Endodermal cell (in vitro differentiated cells): ENCODE measurements around the gene TAS2R16. TPM values are rescaled to one million over a fixed set of nuclear protein-coding genes. Genes with fewer than 3 reads are reported as not detected.

Experiments used
- DNase-seq: peaks from one replicate; pipeline ENCODE4 v3.0.0-alpha.2; 2017
- H3K27ac ChIP-seq: 2 replicates; pipeline ENCODE4 v1.5.1; 2013; ENCODE audit warnings: mild to moderate bottlenecking, low read depth, low read length, moderate library complexity
- H3K27me3 ChIP-seq: 2 replicates; pipeline ENCODE4 v1.6.1; 2013; ENCODE audit warnings: mild to moderate bottlenecking, low read length, moderate library complexity; ENCODE audit not compliant: insufficient read depth, control insufficient read depth, poor library complexity, severe bottlenecking
- H3K36me3 ChIP-seq: 2 replicates; pipeline ENCODE4 v1.7.0; 2013; ENCODE audit warnings: mild to moderate bottlenecking, low read length, moderate library complexity; ENCODE audit not compliant: control insufficient read depth, insufficient read depth
- H3K4me1 ChIP-seq: one replicate; pipeline ENCODE4 v1.7.0; 2013; ENCODE audit warnings: low read length; ENCODE audit not compliant: control insufficient read depth, insufficient read depth
- H3K4me3 ChIP-seq: 2 replicates; pipeline ENCODE4 v1.5.1; 2013; ENCODE audit warnings: mild to moderate bottlenecking, low read length, moderate library complexity
- H3K9ac ChIP-seq: 2 replicates; pipeline ENCODE4 v1.6.1; 2013; ENCODE audit warnings: mild to moderate bottlenecking, low read length, moderate library complexity; ENCODE audit not compliant: poor library complexity, severe bottlenecking; ENCODE audit errors: extremely low read depth
- H3K9me3 ChIP-seq: 2 replicates; pipeline ENCODE4 v1.6.1; 2013; ENCODE audit warnings: mild to moderate bottlenecking, low read length, moderate library complexity; ENCODE audit not compliant: control insufficient read depth
- H3K27ac Mint-ChIP-seq: 2 replicates; pipeline ENCODE4 v1.8.0; 2020; ENCODE audit warnings: mixed read lengths
- H3K27me3 Mint-ChIP-seq: 2 replicates; pipeline ENCODE4 v1.8.0; 2021; ENCODE audit warnings: mild to moderate bottlenecking, mixed read lengths; ENCODE audit not compliant: insufficient read depth
- H3K36me3 Mint-ChIP-seq: 2 replicates; pipeline ENCODE4 v1.8.0; 2020; ENCODE audit warnings: low read depth, mixed read lengths
- H3K4me1 Mint-ChIP-seq: 2 replicates; pipeline ENCODE4 v1.8.0; 2020; ENCODE audit warnings: mixed read lengths
- H3K4me3 Mint-ChIP-seq: 2 replicates; pipeline ENCODE4 v1.8.0; 2020; ENCODE audit warnings: mild to moderate bottlenecking, moderate library complexity, mixed read lengths
- H3K9me3 Mint-ChIP-seq: 2 replicates; pipeline ENCODE4 v1.8.0; 2020; ENCODE audit warnings: mild to moderate bottlenecking, mixed read lengths
- WGBS, 2 experiments: methylation state at CpG; one replicate each; pipeline versions ENCODE4 v1.1.5 to v1.1.7; 2013; ENCODE audit warnings: missing lambda C conversion rate in 2 of 2, mixed read lengths in 1 of 2; ENCODE audit not compliant: insufficient coverage in 1 of 2, insufficient read length in 1 of 2; 5-methylcytosine and 5-hydroxymethylcytosine counted together
- long read RNA-seq, 4 experiments: library from polyadenylated mRNA in 2 of 4; library from RNA in 1 of 4; library from capped mRNA in 1 of 4; stranded (forward) in 3 of 4; unstranded in 1 of 4; transcript quantifications; one replicate each; pipeline ENCODE4 v2.0.0, GENCODE V29; 2020 to 2021; ENCODE audit warnings: inconsistent platforms in 1 of 4
- polyA plus RNA-seq, 2 experiments: library from polyadenylated mRNA; stranded (reverse); fragments of 50-300 nt; gene quantifications; one replicate each; pipeline ENCODE4 v1.2.3, GENCODE V29; 2013
- total RNA-seq, 2 donors: library from RNA; stranded (reverse); fragmentation: NEBNext Ultra II Directional in 1 of 2; extraction: Animal tissue kit (Norgen Biotek cat#: 25700) in 1 of 2; gene quantifications; 2 replicates in 1 of 2; 3 replicates in 1 of 2; pipeline ENCODE4 v1.2.1, GENCODE V29; 2021
- TF ChIP-seq, protein P1 (sequence below): fragments of 200-600 bp; sonication (generic); conservative IDR thresholded peaks from 2 replicates; pipeline ENCODE4 v1.5.0; 2021; ENCODE audit warnings: antibody characterized with exemption, mild to moderate bottlenecking

TAS2R16 gene
- total RNA-seq: not detected
- not detected for polyA plus RNA-seq (2013, experiment 1 of 2)
- not detected for polyA plus RNA-seq (2013, experiment 2 of 2)
- long read RNA-seq, experiment 1: 0 reads
- long read RNA-seq, experiment 2: 0 reads
- long read RNA-seq, experiment 3: 0 reads
- long read RNA-seq, experiment 4: 0 reads

DNA sequence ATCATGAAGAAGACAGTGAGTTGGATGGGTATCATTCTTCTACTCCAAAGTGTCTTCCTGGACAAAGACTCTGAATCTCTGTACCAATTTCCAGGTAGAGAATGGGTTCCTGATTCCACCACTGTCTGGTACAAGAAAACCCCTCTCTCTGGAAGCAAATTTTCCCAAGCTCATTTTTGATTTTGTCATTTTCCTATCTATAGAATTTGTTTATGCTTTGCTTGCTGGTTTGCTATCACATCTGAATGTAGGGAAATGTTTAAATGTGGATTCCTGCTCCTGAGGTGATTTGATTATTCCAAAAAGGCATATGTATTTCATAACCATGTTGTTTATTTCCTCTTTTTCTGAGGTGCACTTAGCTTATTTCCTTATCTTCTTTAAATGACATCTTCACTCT, at the start of gene TAS2R16:
TAS2R16 (minus strand) TSS at position 101 of the 400 bp plus-strand sequence; CDS start at position 35, 66 bp downstream.
- Mint-ChIP-seq H3K4me1 (no peaks in the 10 kb centered on the region), H3K27ac (no peak within 1 kb of the TSS), H3K36me3 (no peaks in the 10 kb centered on the region), H3K27me3 (no peaks in the 10 kb centered on the region), H3K4me3 (no peak within 1 kb of the TSS), H3K9me3 (no peaks in the 10 kb centered on the region)
- no peaks in the 10 kb centered on the region for H3K4me1 ChIP-seq
- no peaks in the 10 kb centered on the region for H3K9me3 ChIP-seq
- no peaks in the 10 kb centered on the region for H3K27me3 ChIP-seq
- no peak for DNase-seq
- H3K9ac ChIP-seq: no peak within 1 kb of the TSS
- TF ChIP-seq, protein P1, sequence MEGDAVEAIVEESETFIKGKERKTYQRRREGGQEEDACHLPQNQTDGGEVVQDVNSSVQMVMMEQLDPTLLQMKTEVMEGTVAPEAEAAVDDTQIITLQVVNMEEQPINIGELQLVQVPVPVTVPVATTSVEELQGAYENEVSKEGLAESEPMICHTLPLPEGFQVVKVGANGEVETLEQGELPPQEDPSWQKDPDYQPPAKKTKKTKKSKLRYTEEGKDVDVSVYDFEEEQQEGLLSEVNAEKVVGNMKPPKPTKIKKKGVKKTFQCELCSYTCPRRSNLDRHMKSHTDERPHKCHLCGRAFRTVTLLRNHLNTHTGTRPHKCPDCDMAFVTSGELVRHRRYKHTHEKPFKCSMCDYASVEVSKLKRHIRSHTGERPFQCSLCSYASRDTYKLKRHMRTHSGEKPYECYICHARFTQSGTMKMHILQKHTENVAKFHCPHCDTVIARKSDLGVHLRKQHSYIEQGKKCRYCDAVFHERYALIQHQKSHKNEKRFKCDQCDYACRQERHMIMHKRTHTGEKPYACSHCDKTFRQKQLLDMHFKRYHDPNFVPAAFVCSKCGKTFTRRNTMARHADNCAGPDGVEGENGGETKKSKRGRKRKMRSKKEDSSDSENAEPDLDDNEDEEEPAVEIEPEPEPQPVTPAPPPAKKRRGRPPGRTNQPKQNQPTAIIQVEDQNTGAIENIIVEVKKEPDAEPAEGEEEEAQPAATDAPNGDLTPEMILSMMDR: no peak
- no peaks in the 10 kb centered on the region for H3K36me3 ChIP-seq
- H3K4me3 ChIP-seq: no peak within 1 kb of the TSS
- H3K27ac ChIP-seq: no peak within 1 kb of the TSS

- Mint-ChIP-seq H3K36me3 (peaks cover 2% of the 10 kb centered on the region), H3K9me3 (peaks cover 18% of the 10 kb centered on the region), H3K4me1 (no peaks in the 10 kb centered on the region), H3K27me3 (no peaks in the 10 kb centered on the region), H3K4me3 (no peak overlapping the region), H3K27ac (no peak overlapping the region)
- Histone ChIP-seq H3K9me3 (no peaks in the 10 kb centered on the region), H3K36me3 (no peaks in the 10 kb centered on the region), H3K9ac (no peak overlapping the region), H3K4me3 (no peak overlapping the region), H3K27me3 (no peaks in the 10 kb centered on the region), H3K27ac (no peak overlapping the region), H3K4me1 (no peaks in the 10 kb centered on the region)
- TF ChIP-seq, protein P1: no peak
- DNase-seq: no peak
Observed at GRCh38 chr7:123043642-123044041, 48.1 kb upstream of the TAS2R16 start.

DNA sequence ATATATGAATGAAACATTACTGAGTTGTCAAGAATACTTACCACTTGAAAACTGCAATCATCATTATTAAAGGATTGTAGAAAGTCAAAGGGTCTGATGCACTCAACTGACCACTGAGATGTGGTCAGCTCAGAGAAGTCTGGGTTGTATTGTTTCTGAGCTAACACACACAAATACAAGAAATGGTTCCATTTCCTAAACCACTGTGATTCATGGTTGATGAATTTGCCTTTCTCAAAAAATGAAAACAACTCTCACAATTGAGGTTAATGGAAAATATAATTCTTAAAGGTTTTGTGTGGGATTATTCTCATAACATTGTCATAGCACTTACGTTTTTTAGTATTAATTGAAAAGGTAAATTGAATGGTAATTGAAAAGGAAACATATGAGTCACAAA, 45.6 kb upstream of the TAS2R16 start:
- no peak overlapping the region for H3K4me3 ChIP-seq
- H3K27me3 ChIP-seq: no peaks in the 10 kb centered on the region
- no peak overlapping the region for H3K4me3 Mint-ChIP-seq
- H3K9me3 ChIP-seq: no peaks in the 10 kb centered on the region
- H3K9me3 Mint-ChIP-seq: no peaks in the 10 kb centered on the region
- no peaks in the 10 kb centered on the region for H3K4me1 Mint-ChIP-seq
- no peak overlapping the region for H3K9ac ChIP-seq
- WGBS, 2 experiments: 67 to 91% methylated on average over 1 of the region's 1 CpG
- H3K27me3 Mint-ChIP-seq: no peaks in the 10 kb centered on the region
- H3K27ac Mint-ChIP-seq: no peak overlapping the region
- TF ChIP-seq, protein P1: no peak
- H3K27ac ChIP-seq: no peak overlapping the region
- no peaks in the 10 kb centered on the region for H3K36me3 ChIP-seq
- H3K4me1 ChIP-seq: no peaks in the 10 kb centered on the region
- no peak for DNase-seq
- no peaks in the 10 kb centered on the region for H3K36me3 Mint-ChIP-seq
